GM23338 (cell line): ENCODE data around the gene AOPEP. TPM values are rescaled to one million over a fixed set of nuclear protein-coding genes. Genes with fewer than 3 reads are reported as not detected.

ENCODE experiments used
- ATAC-seq: fragments of 200-7000 bp; cut with Tn5 transposase; 3 replicates; pipeline ENCODE4 v1.9.1; 2020
- DNase-seq: peaks from one replicate; pipeline ENCODE4 v3.0.0-alpha.2; 2015; ENCODE audit warnings: low spot score
- H2AFZ ChIP-seq: fragments of 200-600 bp; sonication (generic); 2 replicates; pipeline ENCODE4 v1.8.0; 2016; ENCODE audit warnings: antibody characterized with exemption, mild to moderate bottlenecking, moderate library complexity
- H3F3A ChIP-seq: fragments of 200-600 bp; sonication (generic); replicated peaks from 2 replicates; pipeline ENCODE4 v1.8.0; 2017; ENCODE audit warnings: antibody characterized with exemption, mixed run types, low read depth
- H3K27ac ChIP-seq: fragments of 200-600 bp; sonication (generic); 2 replicates; pipeline ENCODE4 v1.6.1; 2016; ENCODE audit warnings: low read depth
- H3K27me3 ChIP-seq: fragments of 200-600 bp; sonication (generic); 2 replicates; pipeline ENCODE4 v1.8.0; 2016; ENCODE audit warnings: mild to moderate bottlenecking, mixed run types, moderate library complexity; ENCODE audit not compliant: insufficient read depth
- H3K36me3 ChIP-seq: fragments of 200-600 bp; sonication (generic); 2 replicates; pipeline ENCODE4 v1.8.0; 2016; ENCODE audit warnings: mild to moderate bottlenecking; ENCODE audit not compliant: insufficient read depth
- H3K4me1 ChIP-seq: fragments of 200-600 bp; sonication (generic); 2 replicates; pipeline ENCODE4 v1.8.0; 2016; ENCODE audit warnings: mild to moderate bottlenecking, moderate library complexity; ENCODE audit not compliant: insufficient read depth
- H3K4me2 ChIP-seq: fragments of 200-600 bp; sonication (generic); 2 replicates; pipeline ENCODE4 v1.7.1; 2017; ENCODE audit warnings: mixed run types
- H3K4me3 ChIP-seq: fragments of 200-600 bp; sonication (generic); 2 replicates; pipeline ENCODE4 v1.6.1; 2016; ENCODE audit warnings: mixed run types
- H3K79me2 ChIP-seq: fragments of 200-600 bp; sonication (generic); replicated peaks from 2 replicates; pipeline ENCODE4 v1.8.0; 2017; ENCODE audit warnings: mild to moderate bottlenecking; ENCODE audit not compliant: insufficient read depth
- H3K9me2 ChIP-seq: fragments of 200-600 bp; sonication (generic); 2 replicates; pipeline ENCODE4 v1.8.0; 2017; ENCODE audit not compliant: insufficient read depth
- H4K20me1 ChIP-seq: fragments of 200-600 bp; sonication (generic); replicated peaks from 2 replicates; pipeline ENCODE4 v1.8.0; 2017; ENCODE audit warnings: mild to moderate bottlenecking; ENCODE audit not compliant: insufficient read depth
- H3K27ac Mint-ChIP-seq: 2 replicates; pipeline ENCODE4 v1.8.0; 2020; ENCODE audit warnings: inconsistent platforms, mild to moderate bottlenecking, moderate library complexity, mixed read lengths
- H3K27me3 Mint-ChIP-seq: 3 replicates; pipeline ENCODE4 v1.8.0; 2022; ENCODE audit warnings: low read depth, mild to moderate bottlenecking, moderate library complexity, mixed read lengths, inconsistent platforms; ENCODE audit not compliant: insufficient read depth, poor library complexity
- H3K36me3 Mint-ChIP-seq: 3 replicates; pipeline ENCODE4 v1.8.0; 2021; ENCODE audit warnings: low read depth, mild to moderate bottlenecking, inconsistent platforms, moderate library complexity, mixed read lengths
- H3K4me1 Mint-ChIP-seq: 3 replicates; pipeline ENCODE4 v1.8.0; 2020; ENCODE audit warnings: mild to moderate bottlenecking, inconsistent platforms, mixed read lengths
- H3K4me3 Mint-ChIP-seq: 3 replicates; pipeline ENCODE4 v1.8.0; 2021; ENCODE audit warnings: moderate library complexity, mild to moderate bottlenecking, inconsistent platforms, mixed read lengths
- H3K9me3 Mint-ChIP-seq: 3 replicates; pipeline ENCODE4 v1.8.0; 2020; ENCODE audit warnings: moderate library complexity, mild to moderate bottlenecking, inconsistent platforms, mixed read lengths
- EZH2 ChIP-seq: fragments of 200-600 bp; sonication (generic); IDR thresholded peaks from one replicate; pipeline ENCODE4 v1.8.0; 2017; ENCODE audit warnings: antibody characterized with exemption, mild to moderate bottlenecking, low read depth; ENCODE audit not compliant: unreplicated experiment
- JUNB ChIP-seq: IDR thresholded peaks from one replicate; pipeline ENCODE4 v1.6.1; 2016; ENCODE audit warnings: antibody characterized with exemption; ENCODE audit not compliant: unreplicated experiment
- NANOG ChIP-seq: IDR thresholded peaks from 2 replicates; pipeline ENCODE4 v1.6.1; 2016; ENCODE audit warnings: antibody characterized with exemption, borderline replicate concordance
- REST ChIP-seq: IDR thresholded peaks from one replicate; pipeline ENCODE4 v1.6.1; 2018; ENCODE audit warnings: antibody characterized with exemption; ENCODE audit not compliant: unreplicated experiment
- ZNF462 ChIP-seq: fragments of 250-450 bp; sonication (Bioruptor Pico); IDR thresholded peaks from 2 replicates; pipeline ENCODE4 v1.5.0; 2020; ENCODE audit warnings: mild to moderate bottlenecking, moderate library complexity
- polyA plus RNA-seq: library from polyadenylated mRNA; unstranded; fragments of >200 nt; fragmentation: Nextera tagmentation; extraction: Ambion mirVana; gene quantifications from 2 replicates; pipeline ENCODE4 v1.2.1, GENCODE V29; 2016
- total RNA-seq: library from RNA; depleted of rRNA; stranded (reverse); fragments of >200 nt; shearing (Covaris generic); gene quantifications from 2 replicates; pipeline ENCODE4 v1.2.3, GENCODE V29; 2014

AOPEP gene
- total and polyA plus RNA-seq, 2 experiments from 2014 or later = 7.0 to 16.5 TPM

- TF ChIP-seq REST (no peak), ZNF462 (CRISPR knock-in tag) (no peak)
These were observed 334.4 kb downstream of the AOPEP start (continued) for GRCh38 chr9:95060916-95061315.

GRCh38 chr9:95061916-95062595 is 335.6 kb downstream of the AOPEP start:
- DNase-seq (no peak), ATAC-seq (peak; percentile 33)
- Histone ChIP-seq H3K4me2 (no peak overlapping the region), H4K20me1 (no peaks in the 10 kb centered on the region), H3K4me3 (no peak overlapping the region), H3F3A (no peaks in the 10 kb centered on the region), H3K9me2 (no peaks in the 10 kb centered on the region), H3K36me3 (no peaks in the 10 kb centered on the region), H3K79me2 (no peaks in the 10 kb centered on the region), H2AFZ (no peak overlapping the region), H3K4me1 (0 out of 2 replicates have a peak, but pooled peaks cover 4% of the 10 kb centered on the region), H3K27me3 (no peaks in the 10 kb centered on the region), H3K27ac (no peak overlapping the region)
- H3K9me3 Mint-ChIP-seq = no peaks in the 10 kb centered on the region
- no peak overlapping the region; the same call in 2 of the 3 replicates for H3K4me3 Mint-ChIP-seq
- no peaks in the 10 kb centered on the region for H3K36me3 Mint-ChIP-seq
- no peak overlapping the region for H3K27ac Mint-ChIP-seq
- peaks cover 10% of the 10 kb centered on the region for H3K27me3 Mint-ChIP-seq
- peaks cover 31% of the 10 kb centered on the region for H3K4me1 Mint-ChIP-seq
- TF ChIP-seq ZNF462 (CRISPR knock-in tag) (no peak), JUNB (no peak), EZH2 (no peak), NANOG (no peak)
